Activated CD8-positive, alpha-beta T cell treated with anti-CD3 and anti-CD28 coated beads, Interleukin-2, amount 10 ng/mL, durations not matched to agents 7 days and 5 days (primary cell): Measurements from ENCODE around the gene RHOU. TPM values are rescaled to one million over a fixed set of nuclear protein-coding genes. Genes with fewer than 3 reads are reported as not detected.

ENCODE experiments used
- ATAC-seq: fragments of 150-1000 bp; cut with Tn5 transposase; one replicate; pipeline ENCODE4 v1.10.0; 2021; ENCODE audit warnings: moderate library complexity
- CTCF ChIA-PET: fragments of 350-600 bp; sonication (Branson Sonifier 250); formaldehyde crosslinking; loops from one replicate; lab custom pipeline; 2021; ENCODE audit warnings: antibody characterized with exemption; lab: Charles Lee
- POLR2A ChIA-PET: fragments of 350-600 bp; sonication (Branson Sonifier 250); formaldehyde crosslinking; loops from one replicate; lab custom pipeline; 2021; ENCODE audit warnings: antibody characterized with exemption; lab: Charles Lee
- DNase-seq: peaks from one replicate; pipeline ENCODE4 v3.0.0-alpha.2; 2020
- H3K27ac Mint-ChIP-seq: one replicate; pipeline ENCODE4 v1.8.0; 2021; ENCODE audit warnings: mild to moderate bottlenecking, mixed read lengths
- H3K27me3 Mint-ChIP-seq: one replicate; pipeline ENCODE4 v1.8.0; 2021; ENCODE audit warnings: low read depth, mixed read lengths
- H3K36me3 Mint-ChIP-seq: one replicate; pipeline ENCODE4 v1.8.0; 2021; ENCODE audit warnings: low read depth, mixed read lengths
- H3K4me1 Mint-ChIP-seq: one replicate; pipeline ENCODE4 v1.8.0; 2021; ENCODE audit warnings: low read depth, mixed read lengths
- H3K4me3 Mint-ChIP-seq: one replicate; pipeline ENCODE4 v1.8.0; 2021; ENCODE audit warnings: mild to moderate bottlenecking, mixed read lengths
- H3K9me3 Mint-ChIP-seq: one replicate; pipeline ENCODE4 v1.8.0; 2022; ENCODE audit warnings: mixed read lengths; ENCODE audit not compliant: insufficient read depth
- total RNA-seq, 2 experiments: library from RNA; stranded (reverse); gene quantifications; one replicate each; pipeline ENCODE4 v1.2.3, GENCODE V29; 2021

Gene RHOU
- total RNA-seq, 2 experiments from 2014 or later, result 9.5 to 9.7 TPM

- H3K4me3 Mint-ChIP-seq, result no peak overlapping the region
- no peaks in the 10 kb centered on the region for H3K9me3 Mint-ChIP-seq
- H3K27ac Mint-ChIP-seq, result no peak overlapping the region
- H3K36me3 Mint-ChIP-seq, result peaks cover 7% of the 10 kb centered on the region
- ChIA-PET POLR2A (no interaction called here), CTCF (no interaction called here)
- ATAC-seq, result no peak
- no peak for DNase-seq
- H3K4me1 Mint-ChIP-seq, result peaks cover 18% of the 10 kb centered on the region
- peaks cover 35% of the 10 kb centered on the region for H3K27me3 Mint-ChIP-seq
Measured at GRCh38 chr1:228750915-228751314, 15.6 kb downstream of the RHOU start.

GRCh38 chr1:228751360-228752098 is 16.2 kb downstream of the RHOU start:
- peaks cover 40% of the 10 kb centered on the region for H3K27me3 Mint-ChIP-seq
- ChIA-PET POLR2A (no interaction called here), CTCF (no interaction called here)
- H3K4me3 Mint-ChIP-seq, result no peak overlapping the region
- H3K9me3 Mint-ChIP-seq, result no peaks in the 10 kb centered on the region
- peaks cover 20% of the 10 kb centered on the region for H3K4me1 Mint-ChIP-seq
- H3K27ac Mint-ChIP-seq, result no peak overlapping the region
- peaks cover 6% of the 10 kb centered on the region for H3K36me3 Mint-ChIP-seq
- no peak for ATAC-seq
- DNase-seq, result no peak

- no peak for DNase-seq
- ATAC-seq, result no peak
- no peak overlapping the region for H3K4me3 Mint-ChIP-seq
- POLR2A ChIA-PET, result no interaction called here
- H3K27me3 Mint-ChIP-seq, result peaks cover 47% of the 10 kb centered on the region
- peaks cover 21% of the 10 kb centered on the region for H3K4me1 Mint-ChIP-seq
- H3K36me3 Mint-ChIP-seq, result peaks cover 2% of the 10 kb centered on the region
- H3K9me3 Mint-ChIP-seq, result no peaks in the 10 kb centered on the region
- no peak overlapping the region for H3K27ac Mint-ChIP-seq
- CTCF ChIA-PET, result no interaction called here
Measured at GRCh38 chr1:228752258-228752657, 17.0 kb downstream of the RHOU start.

GRCh38 chr1:228752675-228753265 is 17.5 kb downstream of the RHOU start:
- Mint-ChIP-seq H3K27me3 (peaks cover 49% of the 10 kb centered on the region), H3K4me3 (no peak overlapping the region), H3K36me3 (no peaks in the 10 kb centered on the region), H3K27ac (no peak overlapping the region), H3K9me3 (no peaks in the 10 kb centered on the region), H3K4me1 (peaks cover 18% of the 10 kb centered on the region)
- ChIA-PET CTCF (no interaction called here), POLR2A (no interaction called here)
- no peak for DNase-seq
- no peak for ATAC-seq

GRCh38 chr1:228753287-228753686 is 18.0 kb downstream of the RHOU start:
- H3K27ac Mint-ChIP-seq, result no peak overlapping the region
- H3K27me3 Mint-ChIP-seq, result peaks cover 49% of the 10 kb centered on the region
- DNase-seq, result no peak
- no peaks in the 10 kb centered on the region for H3K36me3 Mint-ChIP-seq
- no peak overlapping the region for H3K4me3 Mint-ChIP-seq
- no peak for ATAC-seq
- H3K9me3 Mint-ChIP-seq, result no peaks in the 10 kb centered on the region
- CTCF ChIA-PET, result no interaction called here
- POLR2A ChIA-PET, result no interaction called here
- peaks cover 14% of the 10 kb centered on the region for H3K4me1 Mint-ChIP-seq

GRCh38 chr1:228753786-228754360 is 18.6 kb downstream of the RHOU start:
- ATAC-seq (no peak), DNase-seq (no peak)
- peaks cover 8% of the 10 kb centered on the region for H3K4me1 Mint-ChIP-seq
- ChIA-PET POLR2A (no interaction called here), CTCF (no interaction called here)
- H3K4me3 Mint-ChIP-seq, result no peak overlapping the region
- no peak overlapping the region for H3K27ac Mint-ChIP-seq
- no peaks in the 10 kb centered on the region for H3K36me3 Mint-ChIP-seq
- no peaks in the 10 kb centered on the region for H3K9me3 Mint-ChIP-seq
- peaks cover 51% of the 10 kb centered on the region for H3K27me3 Mint-ChIP-seq

- peaks cover 6% of the 10 kb centered on the region for H3K4me1 Mint-ChIP-seq
- peaks cover 52% of the 10 kb centered on the region for H3K27me3 Mint-ChIP-seq
- ATAC-seq (no peak), DNase-seq (no peak)
- no peak overlapping the region for H3K27ac Mint-ChIP-seq
- no peaks in the 10 kb centered on the region for H3K9me3 Mint-ChIP-seq
- H3K36me3 Mint-ChIP-seq, result no peaks in the 10 kb centered on the region
- H3K4me3 Mint-ChIP-seq, result no peak overlapping the region
- ChIA-PET CTCF (no interaction called here), POLR2A (no interaction called here)
Measured at GRCh38 chr1:228754646-228755268, 19.5 kb downstream of the RHOU start.

- H3K36me3 Mint-ChIP-seq, result no peaks in the 10 kb centered on the region
- no peak overlapping the region for H3K4me3 Mint-ChIP-seq
- ChIA-PET CTCF (interaction anchor here (0.5 kb wide), 1 partner anchor 122 kb away, joined by 3 read pairs; no protein-coding TSS in a partner anchor), POLR2A (no interaction called here)
- ATAC-seq (no peak), DNase-seq (no peak)
- H3K27ac Mint-ChIP-seq, result no peak overlapping the region
- peaks cover 50% of the 10 kb centered on the region for H3K27me3 Mint-ChIP-seq
- H3K4me1 Mint-ChIP-seq, result peaks cover 6% of the 10 kb centered on the region
- no peaks in the 10 kb centered on the region for H3K9me3 Mint-ChIP-seq
Measured at GRCh38 chr1:228755800-228756199, 20.5 kb downstream of the RHOU start.

- Mint-ChIP-seq H3K4me3 (no peak overlapping the region), H3K36me3 (no peaks in the 10 kb centered on the region), H3K9me3 (no peaks in the 10 kb centered on the region), H3K27me3 (peaks cover 45% of the 10 kb centered on the region), H3K27ac (no peak overlapping the region), H3K4me1 (peaks cover 6% of the 10 kb centered on the region)
- ChIA-PET CTCF (no interaction called here), POLR2A (no interaction called here)
- ATAC-seq (no peak), DNase-seq (no peak)
Measured at GRCh38 chr1:228756457-228756856, 21.2 kb downstream of the RHOU start.

GRCh38 chr1:228758447-228758846 is 23.2 kb downstream of the RHOU start:
- no peak overlapping the region for H3K4me3 Mint-ChIP-seq
- no peaks in the 10 kb centered on the region for H3K36me3 Mint-ChIP-seq
- ATAC-seq (no peak), DNase-seq (no peak)
- no peaks in the 10 kb centered on the region for H3K9me3 Mint-ChIP-seq
- peaks cover 6% of the 10 kb centered on the region for H3K4me1 Mint-ChIP-seq
- ChIA-PET POLR2A (no interaction called here), CTCF (no interaction called here)
- H3K27me3 Mint-ChIP-seq, result peaks cover 38% of the 10 kb centered on the region
- H3K27ac Mint-ChIP-seq, result no peak overlapping the region

GRCh38 chr1:228760979-228761378 is 25.7 kb downstream of the RHOU start:
- H3K4me3 Mint-ChIP-seq, result no peak overlapping the region
- H3K9me3 Mint-ChIP-seq, result no peaks in the 10 kb centered on the region
- CTCF ChIA-PET, result no interaction called here
- peaks cover 4% of the 10 kb centered on the region for H3K36me3 Mint-ChIP-seq
- H3K4me1 Mint-ChIP-seq, result peaks cover 14% of the 10 kb centered on the region
- no peak overlapping the region for H3K27ac Mint-ChIP-seq
- ATAC-seq, result no peak
- POLR2A ChIA-PET, result no interaction called here
- peaks cover 23% of the 10 kb centered on the region for H3K27me3 Mint-ChIP-seq
- DNase-seq, result no peak

GRCh38 chr1:228763561-228763960 is 28.3 kb downstream of the RHOU start:
- no peaks in the 10 kb centered on the region for H3K9me3 Mint-ChIP-seq
- no peak overlapping the region for H3K4me3 Mint-ChIP-seq
- no peak for DNase-seq

More at GRCh38 chr1:228763561-228763960, 28.3 kb downstream of the RHOU start:
- Mint-ChIP-seq H3K4me1 (peaks cover 25% of the 10 kb centered on the region), H3K36me3 (peaks cover 4% of the 10 kb centered on the region), H3K27me3 (peaks cover 15% of the 10 kb centered on the region), H3K27ac (no peak overlapping the region)
- ATAC-seq, result no peak
- POLR2A ChIA-PET, result no interaction called here
- CTCF ChIA-PET, result no interaction called here
